ENCODE data around the gene MTSS2.
A peak's percentile ranks its signal among the peaks of the same experiment; 100 is the strongest.
"Not testable (repeated sequence)": the region's sequence is repeated elsewhere in the genome, so short reads cannot be mapped to it uniquely, and the experiment has no call there.

MTSS2 gene

DNA sequence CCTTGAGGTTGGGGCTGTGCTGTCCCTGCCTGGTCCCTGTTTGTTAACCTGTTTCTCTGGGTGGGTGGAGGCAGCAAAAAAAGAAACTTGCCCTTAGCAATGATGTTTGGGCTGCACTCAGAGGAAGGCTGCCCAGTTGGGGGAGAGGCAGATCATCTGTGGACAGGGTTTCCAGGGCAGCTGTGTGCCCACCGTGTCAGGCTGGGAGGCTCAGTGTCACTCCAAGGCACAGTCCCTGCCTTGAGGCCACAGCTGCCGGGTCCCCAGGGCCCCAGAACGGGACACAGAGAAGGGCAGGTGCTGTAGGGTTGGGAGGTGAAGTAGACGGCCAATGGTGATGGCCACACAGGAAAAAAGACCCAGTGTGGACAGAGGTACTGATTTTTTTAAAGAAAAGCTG lies 35.6 kb downstream of the MTSS2 start:
- DNase-seq: no peak

DNA sequence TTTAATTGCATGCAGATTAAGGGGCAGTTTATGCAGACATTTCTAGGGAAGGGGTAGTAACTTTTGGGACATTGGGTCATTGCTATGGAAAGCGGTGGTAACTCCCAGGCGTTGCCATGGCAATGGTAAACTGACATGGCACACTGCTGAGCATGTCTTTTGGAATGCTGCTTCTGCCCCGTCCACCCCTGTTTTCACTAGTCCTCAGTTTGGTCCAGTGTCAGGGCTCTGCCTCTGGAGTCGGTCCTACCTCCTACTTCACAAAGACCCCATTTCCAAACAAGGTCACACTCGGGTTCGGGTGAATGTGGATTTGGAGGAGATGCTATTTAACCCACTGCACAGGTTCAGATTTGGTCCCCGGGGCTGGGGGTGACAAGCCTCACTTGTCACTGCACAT lies 36.6 kb downstream of the MTSS2 start:
- no peak for DNase-seq

DNA sequence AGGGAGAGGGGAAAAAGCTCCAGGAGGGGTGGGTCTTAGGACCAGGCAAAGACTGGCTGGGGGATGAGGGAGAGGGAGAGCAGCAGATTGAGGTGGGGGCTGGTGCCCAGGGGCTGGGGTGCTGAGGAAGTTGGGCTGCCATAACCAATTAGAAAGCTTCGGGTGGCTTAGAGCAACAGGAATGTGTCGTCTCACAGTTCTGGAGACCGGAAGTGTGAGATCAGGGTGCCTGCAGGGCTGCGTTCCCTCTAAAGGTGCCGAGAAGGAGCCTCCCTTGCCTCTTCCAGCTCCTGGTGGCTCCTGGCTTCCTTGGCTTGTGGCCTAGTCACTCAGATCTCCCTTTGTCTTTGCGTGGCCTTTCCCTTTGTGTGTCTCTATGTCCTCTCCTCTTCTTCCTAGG lies 37.2 kb downstream of the MTSS2 start:
- no peak for DNase-seq

DNA sequence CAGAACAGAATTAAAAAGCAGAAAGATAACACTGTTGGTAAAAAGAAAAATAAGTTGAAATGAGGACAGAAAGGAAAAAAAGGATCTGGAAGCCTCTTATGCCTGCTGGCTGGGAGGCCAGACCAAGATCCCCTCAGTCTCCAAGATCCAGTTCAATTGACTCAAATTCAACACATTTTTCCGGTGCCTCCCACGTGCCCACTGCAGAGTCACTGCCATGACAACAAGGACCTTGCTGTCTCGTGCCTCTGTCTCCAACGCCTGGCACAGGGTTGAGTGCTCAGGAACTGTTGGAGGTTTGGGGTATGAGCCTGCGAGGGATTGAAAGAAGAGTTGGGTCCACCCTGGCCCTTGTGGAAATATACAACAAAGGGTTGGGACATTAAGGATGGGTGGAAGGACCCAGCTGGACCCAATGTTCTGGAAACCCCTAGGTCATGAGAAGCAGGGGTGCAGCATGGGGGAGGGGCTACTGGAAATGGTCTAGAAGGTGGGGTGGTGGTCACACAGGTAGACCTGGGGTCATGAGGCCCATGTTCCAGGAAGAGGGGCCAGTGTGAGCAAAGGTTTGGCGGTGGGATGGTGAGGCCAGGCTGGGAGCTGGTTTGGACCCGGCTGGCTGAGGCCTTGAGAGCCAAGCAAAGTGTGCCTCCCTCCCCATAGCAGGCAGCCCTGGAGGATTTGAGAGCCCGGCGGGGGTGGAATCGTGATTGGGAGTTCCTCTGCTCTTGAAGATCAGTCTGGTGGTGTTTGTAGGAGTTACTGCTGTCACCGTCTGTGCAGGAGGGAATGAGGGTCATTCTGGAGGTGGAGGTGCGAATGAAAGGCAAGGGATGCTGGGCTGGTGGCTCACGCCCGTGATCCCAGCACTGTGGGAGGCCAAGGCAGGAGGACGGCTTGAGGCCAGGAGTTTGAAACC lies 38.2 kb downstream of the MTSS2 start:
- no peak for DNase-seq

DNA sequence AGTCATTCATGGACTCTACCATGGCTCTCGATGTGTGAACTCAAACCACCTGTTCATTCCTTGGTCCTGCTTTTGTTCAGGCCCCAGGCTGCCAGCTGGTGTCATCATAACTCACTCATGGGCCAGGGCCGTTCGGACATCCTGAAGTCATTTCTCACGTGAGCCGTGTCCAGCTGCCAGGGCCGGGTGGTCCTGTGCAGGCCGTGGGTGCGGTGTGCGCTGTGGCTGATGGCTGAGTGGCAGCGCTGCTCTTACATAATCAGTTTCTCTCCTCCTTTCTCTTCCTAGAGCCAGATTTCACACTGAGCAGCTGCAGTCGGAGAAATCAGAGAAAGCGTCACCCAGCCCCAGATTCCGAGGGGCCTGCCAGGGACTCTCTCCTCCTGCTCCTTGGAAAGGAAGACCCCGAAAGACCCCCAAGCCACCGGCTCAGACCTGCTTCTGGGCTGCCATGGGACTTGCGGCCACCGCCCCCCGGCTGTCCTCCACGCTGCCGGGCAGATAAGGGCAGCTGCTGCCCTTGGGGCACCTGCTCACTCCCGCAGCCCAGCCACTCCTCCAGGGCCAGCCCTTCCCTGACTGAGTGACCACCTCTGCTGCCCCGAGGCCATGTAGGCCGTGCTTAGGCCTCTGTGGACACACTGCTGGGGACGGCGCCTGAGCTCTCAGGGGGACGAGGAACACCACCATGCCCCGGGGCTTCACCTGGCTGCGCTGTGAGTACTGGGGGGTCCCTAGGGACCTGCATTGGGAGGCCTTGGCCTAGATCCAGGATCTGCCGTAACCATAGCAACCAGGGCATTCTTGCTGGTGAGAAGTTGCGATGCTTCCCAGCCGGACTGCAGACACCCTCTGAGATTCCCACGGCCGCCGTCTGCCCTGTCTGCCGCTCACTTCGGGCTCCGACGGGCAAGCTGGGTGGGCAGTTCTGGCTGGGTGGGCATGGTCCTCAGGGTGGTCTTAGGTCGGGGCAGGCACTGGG lies 39.3 kb downstream of the MTSS2 start, which contains the start of gene IL34:
TSS of gene IL34 (plus strand) at position 300 of the 982 bp plus-strand sequence. CDS start at position 689, 389 bp downstream.
- peak; percentile 25 for DNase-seq

DNA sequence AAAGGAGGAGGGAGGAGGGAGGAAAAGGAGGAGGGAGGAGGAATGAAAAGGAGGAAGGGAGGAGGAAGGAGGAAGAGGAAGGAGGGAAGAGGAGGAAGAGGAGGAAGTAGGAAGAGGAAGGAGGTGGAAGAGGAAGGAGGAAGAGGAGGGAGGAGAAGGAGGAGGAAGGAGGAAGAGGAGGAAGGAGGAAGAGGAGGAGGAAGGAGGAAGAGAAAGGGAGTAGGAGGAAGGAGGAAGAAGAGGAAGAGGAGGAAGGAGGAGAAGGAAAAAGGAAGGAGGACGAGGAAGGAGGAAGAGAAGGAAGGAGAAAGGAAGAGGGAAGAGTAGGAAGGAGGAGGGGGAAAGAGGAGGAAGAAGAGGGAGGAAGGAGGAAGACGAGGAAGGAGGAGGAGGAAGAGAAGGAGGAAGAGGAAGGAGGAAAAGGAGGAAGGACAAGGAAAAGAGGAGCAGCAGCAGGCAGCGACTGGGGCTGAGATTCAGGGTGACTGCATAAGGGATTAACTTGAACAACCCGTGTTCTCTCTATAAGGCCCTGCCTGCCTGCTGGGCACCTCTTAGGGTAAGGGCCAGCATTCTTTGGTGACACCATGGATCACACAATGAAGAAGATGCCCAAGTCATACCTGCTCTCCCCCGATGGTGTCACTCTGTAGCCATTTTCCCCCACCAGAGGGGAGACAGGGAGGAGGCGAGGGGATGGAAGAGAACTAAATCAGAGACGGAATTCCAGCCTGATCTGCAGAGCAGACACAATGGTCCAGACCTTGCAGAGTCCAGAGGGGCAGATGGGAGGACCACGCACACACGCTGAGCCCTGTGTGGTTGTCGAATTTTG lies 40.9 kb downstream of the MTSS2 start:
- DNase-seq: peak; percentile 8

DNA sequence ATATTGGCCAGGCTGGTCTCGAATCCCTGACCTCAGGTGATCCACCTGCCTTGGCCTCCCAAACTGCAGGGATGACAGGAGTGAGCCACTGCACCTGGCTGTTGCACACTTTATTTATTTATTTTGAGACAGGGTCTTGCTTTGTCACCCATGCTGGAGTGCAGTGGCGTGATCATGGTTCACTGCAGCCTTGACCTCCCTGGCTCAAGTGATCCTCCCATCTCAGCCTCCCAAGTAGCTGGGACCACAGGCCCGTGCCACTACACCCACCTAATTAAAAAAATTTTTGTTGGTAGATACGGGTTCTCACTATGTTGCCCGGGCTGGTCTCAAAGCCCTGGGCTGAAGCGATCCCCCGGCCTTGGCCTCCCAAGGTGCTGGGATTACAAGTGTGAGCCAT lies 42.6 kb downstream of the MTSS2 start:
- DNase-seq: not testable (repeated sequence)

DNA sequence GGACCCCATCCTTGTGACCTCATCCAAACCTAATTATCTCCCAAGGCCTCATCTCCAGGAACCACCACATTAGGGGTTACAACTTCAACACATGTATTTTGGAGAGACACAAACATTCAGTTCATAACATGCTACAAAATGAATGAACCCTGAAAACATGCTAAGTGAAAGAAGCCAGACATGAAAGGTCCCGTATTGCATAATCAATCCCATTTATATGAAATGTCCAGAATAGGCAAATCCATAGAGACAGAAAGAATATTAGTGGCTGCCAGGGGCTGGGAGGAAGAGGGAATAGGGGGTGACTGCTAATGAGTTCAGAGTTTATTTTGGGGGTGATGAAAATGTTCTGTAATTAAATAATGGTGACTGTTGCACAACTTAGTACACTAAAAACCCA lies 43.2 kb downstream of the MTSS2 start:
- no peak for DNase-seq

DNA sequence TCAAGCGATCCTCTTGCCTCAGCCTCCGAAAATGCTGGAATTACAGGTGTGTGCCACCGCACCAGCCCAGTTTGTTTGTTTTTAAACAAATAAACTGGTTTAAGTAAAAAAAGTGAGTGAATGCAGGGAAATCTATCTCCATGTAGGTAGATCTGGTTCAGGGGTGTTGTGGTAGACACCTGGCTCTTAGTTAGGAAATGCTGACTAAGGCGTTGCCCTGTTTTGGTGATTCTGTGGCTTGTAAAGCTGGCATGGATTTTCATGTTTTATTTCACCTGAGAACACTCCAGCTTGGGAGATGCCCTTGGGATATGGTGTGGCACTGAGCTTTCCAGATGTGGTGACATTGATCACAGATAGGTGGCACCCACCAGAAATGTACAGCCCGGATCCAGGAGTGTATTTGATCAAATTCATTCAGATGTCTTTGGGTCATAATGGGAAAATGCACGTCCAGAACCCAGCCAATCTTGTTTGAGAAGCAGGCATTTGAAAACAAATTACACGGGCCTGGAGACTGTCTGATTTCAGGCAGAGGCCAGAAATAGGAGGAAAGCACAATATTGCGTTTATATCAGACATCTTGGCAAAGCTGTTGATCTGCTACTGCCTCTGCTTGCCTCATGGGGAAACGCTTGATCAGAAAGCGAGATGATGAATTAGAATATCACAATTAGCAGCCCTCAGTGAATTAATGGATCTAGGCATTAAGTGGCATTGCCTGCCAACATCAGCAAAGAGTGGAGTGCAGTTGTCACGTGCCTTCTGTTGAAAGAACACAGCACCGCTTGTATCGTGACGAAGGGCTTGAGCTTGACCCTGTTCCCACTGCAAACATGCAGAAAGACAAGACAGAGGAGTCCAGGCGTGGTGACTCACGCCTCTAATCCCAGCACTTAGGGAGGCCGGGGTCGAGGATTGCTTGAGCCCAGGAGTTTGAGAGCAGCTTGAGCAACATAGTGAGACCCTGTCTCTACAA lies 46.8 kb downstream of the MTSS2 start:
- DNase-seq: no peak
